OCI-LY3 (cell line): ENCODE data around the gene CPNE4.

ENCODE experiments used
- H2AFZ ChIP-seq: fragments of 200-600, 300-600 bp; shearing (Covaris generic); 2 replicates; pipeline ENCODE4 v1.6.0; 2014; ENCODE audit warnings: antibody characterized with exemption, low read depth, low read length
- H3K27ac ChIP-seq: fragments of 200-600, 300-600 bp; sonication (generic); 2 replicates; pipeline ENCODE4 v1.5.1; 2014; ENCODE audit warnings: mild to moderate bottlenecking, low read length, moderate library complexity, mixed read lengths
- H3K27me3 ChIP-seq: fragments of 200-600, 300-600 bp; sonication (generic); 2 replicates; pipeline ENCODE4 v1.6.1; 2014; ENCODE audit warnings: low read depth, low read length, mixed read lengths
- H3K36me3 ChIP-seq: fragments of 200-600, 300-600 bp; sonication (generic); replicated peaks from 2 replicates; pipeline ENCODE3; 2014; ENCODE audit warnings: low read depth, low read length, mixed read lengths
- H3K4me1 ChIP-seq: fragments of 300-600, 200-600 bp; sonication (generic); 2 replicates; pipeline ENCODE4 v1.6.1; 2014; ENCODE audit warnings: low read length, mixed read lengths
- H3K4me2 ChIP-seq: fragments of 200-600, 300-600 bp; sonication (generic); 2 replicates; pipeline ENCODE4 v1.6.1; 2014; ENCODE audit warnings: low read length, mixed read lengths
- H3K4me3 ChIP-seq: fragments of 300-600, 200-600 bp; sonication (generic); 2 replicates; pipeline ENCODE4 v1.5.1; 2014; ENCODE audit warnings: antibody characterized with exemption, mild to moderate bottlenecking, low read length, moderate library complexity
- H3K79me2 ChIP-seq: fragments of 300-600, 200-600 bp; shearing (Covaris generic); 2 replicates; pipeline ENCODE4 v1.6.1; 2014; ENCODE audit warnings: mild to moderate bottlenecking, low read length, mixed read lengths
- H3K9ac ChIP-seq: fragments of 300-600, 200-600 bp; shearing (Covaris generic); 2 replicates; pipeline ENCODE4 v1.6.0; 2014; ENCODE audit warnings: mild to moderate bottlenecking, low read length, moderate library complexity
- H3K9me3 ChIP-seq: fragments of 200-600, 300-600 bp; shearing (Covaris generic); 2 replicates; pipeline ENCODE4 v1.6.1; 2014; ENCODE audit warnings: low read length, mixed read lengths; ENCODE audit not compliant: insufficient read depth
- H4K20me1 ChIP-seq: fragments of 200-600, 300-600 bp; sonication (generic); 2 replicates; pipeline ENCODE4 v1.6.1; 2016; ENCODE audit warnings: low read length, mixed read lengths; ENCODE audit not compliant: insufficient read depth
- CTCF ChIP-seq: fragments of 200-600, 300-600 bp; sonication (generic); IDR thresholded peaks from 2 replicates; pipeline ENCODE4 v1.5.1; 2014; ENCODE audit warnings: antibody characterized with exemption, low read length, low read depth
- EZH2phosphoT487 ChIP-seq: fragments of 200-600 bp; shearing (Covaris generic); IDR thresholded peaks from 2 replicates; pipeline ENCODE4 v1.6.1; 2018; ENCODE audit warnings: antibody characterized with exemption, mixed run types, low read depth

CPNE4 gene

GRCh38 chr3:131630097-131630496 is 404.7 kb downstream of the CPNE4 start:
- Histone ChIP-seq H3K4me1 (peaks cover 25% of the 10 kb centered on the region), H3K79me2 (no peaks in the 10 kb centered on the region), H3K9ac (no peak overlapping the region), H3K4me2 (peak overlapping the region; percentile 55), H3K9me3 (no peaks in the 10 kb centered on the region), H3K4me3 (no peak overlapping the region), H4K20me1 (no peaks in the 10 kb centered on the region), H3K27ac (peak overlapping the region; percentile 44), H3K36me3 (no peaks in the 10 kb centered on the region), H2AFZ (no peak overlapping the region), H3K27me3 (no peaks in the 10 kb centered on the region)
- no peak for TF ChIP-seq EZH2phosphoT487
- TF ChIP-seq CTCF: no peak

- TF ChIP-seq CTCF (no peak), EZH2phosphoT487 (no peak)
Observed at GRCh38 chr3:131623431-131623830, 411.4 kb downstream of the CPNE4 start.

DNA sequence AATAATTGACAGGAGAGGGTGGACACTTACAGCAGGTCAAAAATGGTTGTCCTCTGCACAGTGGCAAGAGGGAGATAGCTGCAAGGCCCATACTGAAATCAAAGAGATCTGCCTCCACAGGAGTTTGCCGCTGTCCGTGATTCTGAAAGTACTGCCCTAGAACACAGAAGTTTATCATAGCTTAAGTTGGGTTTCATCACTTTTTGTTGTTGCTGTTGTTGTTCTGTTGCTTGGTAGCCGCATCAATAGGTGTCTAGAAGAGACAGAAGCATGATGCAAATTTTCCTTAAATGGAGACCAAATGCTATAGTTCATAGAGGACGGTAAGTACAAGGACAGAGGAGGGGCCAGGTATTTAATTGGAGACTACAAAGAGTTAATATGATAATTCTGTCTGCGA is 412.1 kb downstream of the CPNE4 start:
- H4K20me1 ChIP-seq: no peaks in the 10 kb centered on the region
- H3K27ac ChIP-seq: no peak overlapping the region
- TF ChIP-seq CTCF: no peak
- TF ChIP-seq EZH2phosphoT487: no peak
- no peak overlapping the region for H3K4me3 ChIP-seq
- no peaks in the 10 kb centered on the region for H3K27me3 ChIP-seq
- H3K4me2 ChIP-seq: no peak overlapping the region
- peaks cover 23% of the 10 kb centered on the region for H3K4me1 ChIP-seq
- no peak overlapping the region for H3K9ac ChIP-seq
- H2AFZ ChIP-seq: no peak overlapping the region
- no peaks in the 10 kb centered on the region for H3K9me3 ChIP-seq
- no peaks in the 10 kb centered on the region for H3K79me2 ChIP-seq
- no peaks in the 10 kb centered on the region for H3K36me3 ChIP-seq

More at GRCh38 chr3:131623431-131623830, 411.4 kb downstream of the CPNE4 start:
- Histone ChIP-seq H2AFZ (no peak overlapping the region; the same call in 1 of the 2 replicates), H3K79me2 (no peaks in the 10 kb centered on the region), H3K27me3 (no peaks in the 10 kb centered on the region), H3K4me3 (no peak overlapping the region), H4K20me1 (no peaks in the 10 kb centered on the region), H3K4me2 (no peak overlapping the region), H3K36me3 (no peaks in the 10 kb centered on the region), H3K27ac (no peak overlapping the region), H3K4me1 (peaks cover 23% of the 10 kb centered on the region), H3K9ac (no peak overlapping the region), H3K9me3 (no peaks in the 10 kb centered on the region)

DNA sequence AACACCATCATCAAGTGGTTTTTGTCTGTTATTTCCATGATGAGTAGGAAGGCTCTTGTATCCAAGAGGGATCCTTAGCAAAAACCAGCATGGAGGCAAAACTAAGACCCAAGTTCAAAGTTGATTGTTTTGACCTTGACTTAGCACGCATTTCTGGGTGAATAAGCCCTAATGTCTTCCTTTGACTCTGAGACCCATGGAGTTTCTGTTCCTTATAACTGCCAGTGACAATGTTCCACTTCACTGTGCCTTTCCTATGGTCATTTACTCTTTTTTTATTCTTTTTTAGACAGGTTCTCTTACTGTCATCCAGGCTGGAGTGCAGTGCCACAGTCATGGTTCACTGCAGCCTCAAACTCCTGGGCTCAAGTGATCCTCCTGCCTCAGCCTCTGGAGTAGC is 413.8 kb downstream of the CPNE4 start:
- H3K4me1 ChIP-seq: peaks cover 23% of the 10 kb centered on the region
- H3K27ac ChIP-seq: no peak overlapping the region
- no peak overlapping the region for H3K4me3 ChIP-seq
- H3K9ac ChIP-seq: no peak overlapping the region
- H3K27me3 ChIP-seq: no peaks in the 10 kb centered on the region
- peak overlapping the region; percentile 29 for H3K4me2 ChIP-seq
- no peaks in the 10 kb centered on the region for H4K20me1 ChIP-seq
- H3K36me3 ChIP-seq: no peaks in the 10 kb centered on the region
- H3K79me2 ChIP-seq: no peaks in the 10 kb centered on the region
- no peak overlapping the region for H2AFZ ChIP-seq
- TF ChIP-seq EZH2phosphoT487 (no peak), CTCF (no peak)
- no peaks in the 10 kb centered on the region for H3K9me3 ChIP-seq
